Upper lobe of right lung (tissue), 1 donor: ENCODE measurements around the gene ATG12. TPM values are rescaled to one million over a fixed set of nuclear protein-coding genes. Genes with fewer than 3 reads are reported as not detected.
"Not testable (repeated sequence)": the region's sequence is repeated elsewhere in the genome, so short reads cannot be mapped to it uniquely, and the experiment has no call there.

Experiments
- ATAC-seq: fragments of 200-7000 bp; cut with Tn5 transposase; one replicate; pipeline ENCODE4 v1.9.1; 2020; ENCODE audit warnings: mild to moderate bottlenecking, moderate library complexity
- DNase-seq: peaks from one replicate; pipeline ENCODE4 v3.0.0-alpha.2; 2020
- H3K27ac ChIP-seq: fragments of 200-600 bp; one replicate; pipeline ENCODE4 v1.8.0; 2022
- H3K27me3 ChIP-seq: fragments of 200-600 bp; one replicate; pipeline ENCODE4 v1.8.0; 2022; ENCODE audit warnings: mild to moderate bottlenecking
- H3K36me3 ChIP-seq: fragments of 200-600 bp; one replicate; pipeline ENCODE4 v1.8.0; 2022
- H3K4me1 ChIP-seq: fragments of 200-600 bp; one replicate; pipeline ENCODE4 v1.8.0; 2022
- H3K4me3 ChIP-seq: fragments of 200-600 bp; one replicate; pipeline ENCODE4 v1.8.0; 2022; ENCODE audit warnings: mild to moderate bottlenecking
- H3K9me3 ChIP-seq: fragments of 200-600 bp; one replicate; pipeline ENCODE4 v1.8.0; 2022
- intact Hi-C: fragments of 100-400 bp; cut with DNase I; formaldehyde crosslinking; loops from one replicate; pipeline ENCODE4 v1.11.0; 2022
- total RNA-seq: library from RNA; stranded (reverse); fragmentation: NEBNext Ultra II Directional; extraction: Animal tissue kit (Norgen Biotek cat#: 25700); gene quantifications from one replicate; pipeline ENCODE4 v1.2.1, GENCODE V29; 2021
- TF ChIP-seq, protein P1 (sequence below): fragments of 200-600 bp; IDR thresholded peaks from one replicate; pipeline ENCODE4 v1.8.0; 2022; ENCODE audit warnings: antibody characterized with exemption
- donor health status: DM: no; HTN: yes; CAD: no; lungs with severe emphysema.

The ATG12 gene
- total RNA-seq, 1 donor from 2014 or later = 36.5 TPM

DNA sequence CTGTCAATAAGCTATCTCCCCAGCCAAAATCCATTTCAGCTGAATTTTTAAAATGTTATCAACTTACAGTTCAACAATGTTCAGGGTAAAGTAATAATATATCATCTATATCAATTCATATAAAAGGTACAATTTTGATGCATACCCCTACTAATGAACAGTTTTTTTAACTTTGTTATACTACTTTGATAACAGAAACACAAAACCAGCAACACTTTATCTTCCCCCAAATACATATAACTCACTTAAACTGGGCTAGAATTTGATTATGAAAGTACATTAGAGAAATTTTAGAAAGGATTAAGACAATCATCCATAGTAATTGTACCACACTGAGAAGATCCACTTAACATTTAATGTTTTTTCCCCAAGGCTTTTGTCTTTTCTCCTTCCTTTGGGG lies 30.0 kb downstream of the ATG12 start:
- no peak for ATAC-seq
- Histone ChIP-seq H3K4me1 (peaks cover under 1% of the 10 kb centered on the region), H3K36me3 (no peaks in the 10 kb centered on the region), H3K9me3 (no peaks in the 10 kb centered on the region), H3K27me3 (peaks cover 30% of the 10 kb centered on the region), H3K27ac (no peak overlapping the region), H3K4me3 (no peak overlapping the region)
- DNase-seq = no peak
- TF ChIP-seq, protein P1, sequence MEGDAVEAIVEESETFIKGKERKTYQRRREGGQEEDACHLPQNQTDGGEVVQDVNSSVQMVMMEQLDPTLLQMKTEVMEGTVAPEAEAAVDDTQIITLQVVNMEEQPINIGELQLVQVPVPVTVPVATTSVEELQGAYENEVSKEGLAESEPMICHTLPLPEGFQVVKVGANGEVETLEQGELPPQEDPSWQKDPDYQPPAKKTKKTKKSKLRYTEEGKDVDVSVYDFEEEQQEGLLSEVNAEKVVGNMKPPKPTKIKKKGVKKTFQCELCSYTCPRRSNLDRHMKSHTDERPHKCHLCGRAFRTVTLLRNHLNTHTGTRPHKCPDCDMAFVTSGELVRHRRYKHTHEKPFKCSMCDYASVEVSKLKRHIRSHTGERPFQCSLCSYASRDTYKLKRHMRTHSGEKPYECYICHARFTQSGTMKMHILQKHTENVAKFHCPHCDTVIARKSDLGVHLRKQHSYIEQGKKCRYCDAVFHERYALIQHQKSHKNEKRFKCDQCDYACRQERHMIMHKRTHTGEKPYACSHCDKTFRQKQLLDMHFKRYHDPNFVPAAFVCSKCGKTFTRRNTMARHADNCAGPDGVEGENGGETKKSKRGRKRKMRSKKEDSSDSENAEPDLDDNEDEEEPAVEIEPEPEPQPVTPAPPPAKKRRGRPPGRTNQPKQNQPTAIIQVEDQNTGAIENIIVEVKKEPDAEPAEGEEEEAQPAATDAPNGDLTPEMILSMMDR = no peak
- intact Hi-C loops = no loop called here

DNA sequence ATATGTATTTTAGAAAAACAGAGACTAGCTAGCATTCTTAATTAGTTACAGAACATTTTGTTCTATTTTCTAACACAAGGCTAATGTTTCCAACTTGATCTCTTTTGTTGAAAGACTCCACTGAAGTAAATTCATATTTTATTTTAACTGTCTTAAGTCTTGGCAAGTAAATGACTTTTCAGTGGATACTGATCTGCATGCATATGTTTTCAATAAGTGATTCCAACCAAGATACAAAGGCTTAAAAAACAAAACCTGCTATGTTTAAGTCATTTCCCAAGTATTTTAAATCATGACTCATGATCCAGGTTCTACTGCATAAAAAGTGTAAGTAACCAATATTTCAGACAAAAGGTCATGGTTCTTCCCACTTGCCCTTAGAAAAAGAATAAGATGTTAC lies 30.6 kb downstream of the ATG12 start:
- TF ChIP-seq, protein P1 = no peak
- DNase-seq (no peak), ATAC-seq (no peak)
- Histone ChIP-seq H3K36me3 (no peaks in the 10 kb centered on the region), H3K27me3 (peaks cover 23% of the 10 kb centered on the region), H3K27ac (no peak overlapping the region), H3K4me1 (no peaks in the 10 kb centered on the region), H3K4me3 (no peak overlapping the region), H3K9me3 (no peaks in the 10 kb centered on the region)
- intact Hi-C loops = no loop called here

DNA sequence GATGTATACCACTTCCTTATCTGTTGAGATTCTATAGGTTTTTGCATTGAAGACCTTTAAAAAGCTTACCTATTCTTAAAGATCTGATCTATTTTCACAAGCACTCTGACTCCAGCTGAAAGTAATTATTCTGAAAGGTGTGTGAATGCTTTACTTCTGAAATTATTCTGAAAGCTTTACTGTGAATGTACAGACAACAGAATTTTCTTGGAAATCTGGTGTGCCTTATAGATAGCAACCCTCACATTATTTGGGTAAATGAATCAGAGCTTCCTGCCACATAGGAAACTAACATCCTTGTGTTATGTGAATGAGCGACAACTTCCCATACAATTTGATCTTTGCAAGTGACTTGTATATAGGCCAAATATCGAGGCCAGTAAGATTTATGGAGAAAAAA lies 31.4 kb downstream of the ATG12 start:
- no peak for ATAC-seq
- Histone ChIP-seq H3K4me3 (no peak overlapping the region), H3K36me3 (peaks cover 3% of the 10 kb centered on the region), H3K4me1 (no peaks in the 10 kb centered on the region), H3K27ac (no peak overlapping the region), H3K27me3 (peaks cover 15% of the 10 kb centered on the region), H3K9me3 (no peaks in the 10 kb centered on the region)
- TF ChIP-seq, protein P1 = no peak
- DNase-seq = no peak
- intact Hi-C loops = no loop called here

GRCh38 chr5:115808066-115808465 lies 33.3 kb downstream of the ATG12 start:
- H3K27me3 ChIP-seq, DNase-seq, intact Hi-C loops, H3K4me1 ChIP-seq, ATAC-seq, H3K36me3 ChIP-seq, H3K4me3 ChIP-seq, H3K27ac ChIP-seq, H3K9me3 ChIP-seq: not testable (repeated sequence)

DNA sequence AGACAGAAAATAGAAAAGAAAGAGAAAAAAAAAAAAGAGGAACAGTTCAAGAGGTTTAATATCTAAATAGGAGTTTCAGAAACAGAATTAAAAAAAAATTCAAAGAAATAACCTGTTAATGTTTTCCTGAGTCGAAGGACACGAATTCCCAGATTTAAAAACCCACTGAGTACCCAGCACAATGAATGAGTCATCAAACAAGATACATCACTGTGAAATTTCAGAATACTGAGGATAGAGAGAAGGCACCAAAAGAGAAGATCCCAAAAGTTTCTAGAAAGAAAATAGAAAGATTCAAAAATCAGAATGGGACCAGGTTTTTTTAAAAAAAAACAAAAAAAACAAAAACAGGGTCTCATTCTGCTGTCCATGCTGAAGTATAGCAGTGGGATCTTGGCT lies 33.7 kb downstream of the ATG12 start:
- H3K4me1 ChIP-seq = no peaks in the 10 kb centered on the region
- H3K27me3 ChIP-seq = peaks cover 4% of the 10 kb centered on the region
- no peak overlapping the region for H3K27ac ChIP-seq
- intact Hi-C loops = no loop called here
- DNase-seq (no peak), ATAC-seq (no peak)
- H3K9me3 ChIP-seq = no peaks in the 10 kb centered on the region
- H3K4me3 ChIP-seq = no peak overlapping the region
- H3K36me3 ChIP-seq = peaks cover 6% of the 10 kb centered on the region
- TF ChIP-seq, protein P1 = no peak

GRCh38 chr5:115806986-115807653 lies 34.2 kb downstream of the ATG12 start:
- peaks cover 4% of the 10 kb centered on the region for H3K27me3 ChIP-seq
- no peaks in the 10 kb centered on the region for H3K9me3 ChIP-seq
- H3K27ac ChIP-seq = no peak overlapping the region
- TF ChIP-seq, protein P1 = no peak
- DNase-seq = no peak
- ATAC-seq = no peak
- intact Hi-C loops = no loop called here
- no peak overlapping the region for H3K4me3 ChIP-seq
- no peaks in the 10 kb centered on the region for H3K4me1 ChIP-seq
- H3K36me3 ChIP-seq = peaks cover 6% of the 10 kb centered on the region
